Measurements from ENCODE around the gene HNRNPL.
A peak's percentile ranks its signal among the peaks of the same experiment; 100 is the strongest.

The HNRNPL gene

GRCh38 chr19:38850436-38850975 is 720 bp upstream of the HNRNPL start:
- peak overlapping the region; percentile 68 for H3K4me3 ChIP-seq (ENCODE audit: control insufficient read depth, low read depth, low read length)
- peak; percentile 100 for DNase-seq (ENCODE audit: low read depth)
- no peak for TF ChIP-seq CTCF (conservative IDR thresholded peaks at IDR 0.05; ENCODE audit: control insufficient read depth, insufficient read depth, low read depth, low read length)

- TF ChIP-seq CTCF (conservative IDR thresholded peaks at IDR 0.05; ENCODE audit: control insufficient read depth, insufficient read depth, low read depth, low read length), result no peak
- H3K4me3 ChIP-seq (ENCODE audit: control insufficient read depth, low read depth, low read length), result peak overlapping the region; percentile 84
- peak; percentile 92 for DNase-seq (ENCODE audit: low read depth)
Measured at GRCh38 chr19:38849147-38849859, 483 bp downstream of the HNRNPL start.

GRCh38 chr19:38848299-38849146 is 1.3 kb downstream of the HNRNPL start:
- no peak for DNase-seq (ENCODE audit: low read depth)
- H3K4me3 ChIP-seq (ENCODE audit: control insufficient read depth, low read depth, low read length), result peak overlapping the region; percentile 84

GRCh38 chr19:38846097-38846496 is 3.7 kb downstream of the HNRNPL start:
- TF ChIP-seq CTCF (conservative IDR thresholded peaks at IDR 0.05; ENCODE audit: control insufficient read depth, insufficient read depth, low read depth, low read length), result no peak
- no peak for DNase-seq (ENCODE audit: low read depth)
- no peak overlapping the region for H3K4me3 ChIP-seq (ENCODE audit: control insufficient read depth, low read depth, low read length)

More at GRCh38 chr19:38848299-38849146, 1.3 kb downstream of the HNRNPL start:
- no peak for TF ChIP-seq CTCF (conservative IDR thresholded peaks at IDR 0.05; ENCODE audit: control insufficient read depth, insufficient read depth, low read depth, low read length)

GRCh38 chr19:38845374-38846024 is 4.3 kb downstream of the HNRNPL start:
- TF ChIP-seq CTCF (conservative IDR thresholded peaks at IDR 0.05; ENCODE audit: control insufficient read depth, insufficient read depth, low read depth, low read length), result no peak
- no peak overlapping the region for H3K4me3 ChIP-seq (ENCODE audit: control insufficient read depth, low read depth, low read length)
- no peak for DNase-seq (ENCODE audit: low read depth)

- H3K4me3 ChIP-seq (ENCODE audit: control insufficient read depth, low read depth, low read length), result no peak overlapping the region
- DNase-seq (ENCODE audit: low read depth), result no peak
- TF ChIP-seq CTCF (conservative IDR thresholded peaks at IDR 0.05; ENCODE audit: control insufficient read depth, insufficient read depth, low read depth, low read length), result no peak
Measured at GRCh38 chr19:38844093-38844686, 5.6 kb downstream of the HNRNPL start.

All from fibroblast of mammary gland (primary cell).